Thoracic aorta (tissue), 2 donors: ENCODE results near the gene TRIM31. TPM values are rescaled to one million over a fixed set of nuclear protein-coding genes. Genes with fewer than 3 reads are reported as not detected.

Experiments
- ATAC-seq: fragments of 150-250 bp; one replicate; pipeline ENCODE4 v1.8.0; 2017; ENCODE audit warnings: low read depth; ENCODE audit not compliant: insufficient number of reproducible peaks, low FRiP score
- DNase-seq: peaks from one replicate; pipeline ENCODE4 v3.0.0-alpha.2; 2020; ENCODE audit warnings: low spot score
- H3K27ac ChIP-seq, 2 donors: fragments of 200-600 bp; sonication (generic); 1 replicate in 1 of 2; 2 replicates in 1 of 2; pipeline ENCODE4 v1.5.1; 2016; ENCODE audit warnings: mild to moderate bottlenecking in 2 of 2, moderate library complexity in 2 of 2
- H3K27me3 ChIP-seq: fragments of 200-600 bp; sonication (generic); replicated peaks from 2 replicates; pipeline ENCODE4 v1.6.0; 2016; ENCODE audit warnings: mild to moderate bottlenecking; ENCODE audit not compliant: insufficient read depth
- H3K36me3 ChIP-seq: fragments of 200-600 bp; sonication (generic); one replicate; pipeline ENCODE4 v1.5.1; 2016
- H3K4me1 ChIP-seq, 2 donors: fragments of 200-600 bp; sonication (generic); 1 replicate in 1 of 2; 2 replicates in 1 of 2; pipeline versions ENCODE4 v1.5.1 to v1.6.0; 2016; ENCODE audit warnings: low read depth in 2 of 2, mild to moderate bottlenecking in 1 of 2; ENCODE audit not compliant: control insufficient read depth in 1 of 2
- H3K4me3 ChIP-seq: fragments of 200-600 bp; sonication (generic); 2 replicates; pipeline ENCODE4 v1.5.1; 2016; ENCODE audit warnings: mild to moderate bottlenecking
- H3K9me3 ChIP-seq: fragments of 200-600 bp; sonication (generic); 2 replicates; pipeline ENCODE4 v1.5.1; 2016
- CTCF ChIP-seq: fragments of 200-600 bp; sonication (generic); IDR thresholded peaks from one replicate; pipeline ENCODE4 v1.5.1; 2019; ENCODE audit warnings: antibody characterized with exemption
- total RNA-seq, 2 donors: library from RNA; depleted of rRNA; stranded (reverse); fragments of >200 nt; gene quantifications; one replicate each; pipeline versions ENCODE4 v1.1.0 to v1.2.3, GENCODE V29; 2016

Gene TRIM31
- total RNA-seq, 2 donors from 2014 or later: 2.0 TPM; not detected in 1

GRCh38 chr6:30152016-30152673 lies 39.3 kb upstream of the TRIM31 start:
- DNase-seq (no peak), ATAC-seq (no peak)
- no peaks in the 10 kb centered on the region for H3K27me3 ChIP-seq
- no peak overlapping the region for H3K27ac ChIP-seq
- no peaks in the 10 kb centered on the region for H3K4me1 ChIP-seq
- H3K36me3 ChIP-seq: no peaks in the 10 kb centered on the region
- no peak for TF ChIP-seq CTCF
- no peaks in the 10 kb centered on the region for H3K9me3 ChIP-seq
- no peak overlapping the region for H3K4me3 ChIP-seq

- Histone ChIP-seq H3K4me1 (no peaks in the 10 kb centered on the region), H3K9me3 (no peaks in the 10 kb centered on the region), H3K4me3 (no peak overlapping the region), H3K27me3 (no peaks in the 10 kb centered on the region), H3K27ac (no peak overlapping the region), H3K36me3 (no peaks in the 10 kb centered on the region)
- TF ChIP-seq CTCF: no peak
- ATAC-seq: no peak
- DNase-seq: no peak
Measured at GRCh38 chr6:30151580-30151979, 38.7 kb upstream of the TRIM31 start.

DNA sequence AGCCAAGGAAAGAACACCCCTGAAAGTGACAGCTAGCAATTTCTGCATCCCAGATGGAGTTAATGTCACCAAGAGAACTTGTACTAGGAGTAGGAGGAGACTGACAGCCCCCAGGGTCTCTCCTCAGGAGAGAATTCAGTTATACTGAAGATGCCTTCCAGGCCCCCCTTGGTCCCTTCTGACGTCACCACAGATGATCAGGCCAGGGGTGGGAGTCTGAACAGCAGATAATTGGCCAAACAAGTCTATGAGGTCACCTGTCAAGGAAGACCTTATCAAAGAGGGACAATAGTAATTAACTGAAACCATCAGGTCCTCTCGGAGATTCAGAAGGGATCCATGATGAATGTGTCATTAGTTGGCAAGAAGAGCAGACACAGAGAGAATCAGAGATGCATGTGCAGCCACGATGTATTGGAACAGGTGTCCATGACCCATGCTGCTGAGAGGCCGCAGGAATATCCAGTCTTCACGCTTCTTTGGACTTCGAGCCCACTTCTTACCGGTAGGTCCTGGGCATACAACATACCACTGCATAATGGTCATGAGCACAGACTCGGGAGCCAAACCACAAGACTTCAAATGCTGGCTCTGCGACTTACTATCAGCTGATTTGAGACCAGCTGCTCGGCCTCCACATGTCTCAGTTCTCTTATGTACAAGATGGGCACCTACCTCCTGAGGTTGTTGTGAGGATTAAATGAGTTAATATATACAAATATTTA lies 37.9 kb upstream of the TRIM31 start:
- H3K4me3 ChIP-seq: no peak overlapping the region
- no peaks in the 10 kb centered on the region for H3K4me1 ChIP-seq
- H3K9me3 ChIP-seq: no peaks in the 10 kb centered on the region
- no peak overlapping the region for H3K27ac ChIP-seq
- TF ChIP-seq CTCF: no peak
- DNase-seq (no peak), ATAC-seq (no peak)
- no peaks in the 10 kb centered on the region for H3K27me3 ChIP-seq
- no peaks in the 10 kb centered on the region for H3K36me3 ChIP-seq

GRCh38 chr6:30149858-30150550 lies 37.1 kb upstream of the TRIM31 start:
- DNase-seq (no peak), ATAC-seq (no peak)
- H3K9me3 ChIP-seq: no peaks in the 10 kb centered on the region
- no peak overlapping the region for H3K4me3 ChIP-seq
- TF ChIP-seq CTCF: no peak
- no peaks in the 10 kb centered on the region for H3K36me3 ChIP-seq
- H3K27ac ChIP-seq: no peak overlapping the region
- no peaks in the 10 kb centered on the region for H3K4me1 ChIP-seq
- H3K27me3 ChIP-seq: no peaks in the 10 kb centered on the region

GRCh38 chr6:30149234-30149633 lies 36.3 kb upstream of the TRIM31 start:
- Histone ChIP-seq H3K9me3 (no peaks in the 10 kb centered on the region), H3K4me1 (no peaks in the 10 kb centered on the region), H3K27ac (no peak overlapping the region), H3K4me3 (no peak overlapping the region), H3K27me3 (no peaks in the 10 kb centered on the region), H3K36me3 (no peaks in the 10 kb centered on the region)
- ATAC-seq (no peak), DNase-seq (no peak)
- no peak for TF ChIP-seq CTCF
